Gastrocnemius medialis (tissue), 4 donors: ENCODE results near the gene MAGIX. TPM values are rescaled to one million over a fixed set of nuclear protein-coding genes. Genes with fewer than 3 reads are reported as not detected.

Experiments used
- ATAC-seq, 2 donors: fragments of 150-250 bp; one replicate each; pipeline ENCODE4 v1.9.1; 2016
- DNase-seq, 2 donors: peaks; one replicate each; pipeline ENCODE4 v3.0.0-alpha.2; 2019
- H3K27ac ChIP-seq, 4 donors: fragments of 200-600 bp; sonication (generic); 1 replicate in 1 of 4; 2 replicates in 3 of 4; pipeline ENCODE4 v1.5.1; 2016 to 2018; ENCODE audit warnings: mild to moderate bottlenecking in 2 of 4, moderate library complexity in 1 of 4
- H3K27me3 ChIP-seq, 3 donors: fragments of 200-600 bp; sonication (generic) in 2 of 3; 1 replicate in 1 of 3; 2 replicates in 2 of 3; pipeline versions ENCODE4 v1.5.1 to v1.6.0; 2016 to 2019; ENCODE audit warnings: mild to moderate bottlenecking in 1 of 3, moderate library complexity in 1 of 3
- H3K36me3 ChIP-seq, 2 donors: fragments of 200-600 bp; sonication (generic) in 1 of 2; one replicate each; pipeline ENCODE4 v1.5.1; 2017 to 2018
- H3K4me1 ChIP-seq, 2 donors: fragments of 200-600 bp; sonication (generic) in 1 of 2; one replicate each; pipeline ENCODE4 v1.5.1; 2016 to 2017; ENCODE audit warnings: mild to moderate bottlenecking in 2 of 2
- H3K4me3 ChIP-seq, 4 donors: fragments of 200-600 bp; sonication (generic) in 3 of 4; 1 replicate in 1 of 4; 2 replicates in 3 of 4; pipeline ENCODE4 v1.5.1; 2016 to 2019; ENCODE audit warnings: mild to moderate bottlenecking in 2 of 4
- H3K9me3 ChIP-seq, 3 donors: fragments of 200-600 bp; sonication (generic) in 2 of 3; 1 replicate in 1 of 3; 2 replicates in 2 of 3; pipeline ENCODE4 v1.5.1; 2016 to 2019
- CTCF ChIP-seq, 5 experiments: fragments of 450-650 bp in 3 of 5; fragments of 200-600 bp in 2 of 5; sonication (generic) in 2 of 5; IDR thresholded peaks in 4 of 5; conservative IDR thresholded peaks in 1 of 5; 1 replicate in 4 of 5; 2 replicates in 1 of 5; pipeline ENCODE4 v1.5.1; 2016 to 2019; ENCODE audit warnings: antibody characterized with exemption in 5 of 5, mild to moderate bottlenecking in 3 of 5, moderate library complexity in 3 of 5
- POLR2A ChIP-seq, 2 donors: fragments of 450-650 bp; IDR thresholded peaks; one replicate each; pipeline ENCODE4 v1.6.1; 2017; ENCODE audit warnings: antibody characterized with exemption in 2 of 2, mild to moderate bottlenecking in 2 of 2, moderate library complexity in 2 of 2
- in situ Hi-C, 4 donors: fragments of 200-750 bp; cut with MboI; loops; one replicate each; pipeline versions ENCODE4 v1.15.0 to v1.8.0; 2017; ENCODE audit warnings: low sequenced_read_pairs in 4 of 4
- intact Hi-C: fragments of 100-400 bp; cut with DNase I; formaldehyde crosslinking; loops from one replicate; pipeline ENCODE4 v1.15.1; 2023; ENCODE audit warnings: low total_unique reads
- total RNA-seq, 4 donors: library from RNA; depleted of rRNA; stranded (reverse); fragments of >200 nt; gene quantifications; one replicate each; pipeline versions ENCODE4 v1.1.0 to v1.2.3, GENCODE V29; 2016

Gene MAGIX
- total RNA-seq, 4 donors from 2014 or later, result 2.7 to 7.3 (median 5.3) TPM

- Histone ChIP-seq H3K9me3 (no peaks in the 10 kb centered on the region), H3K36me3 (no peaks in the 10 kb centered on the region), H3K27ac (peak overlapping the region; percentile 80 to 95 (median 90)), H3K4me3 (peak overlapping the region; percentile 59 to 75 (median 66)), H3K4me1 (no peaks in the 10 kb centered on the region), H3K27me3 (no peaks in the 10 kb centered on the region)
- intact Hi-C loops (no loop called here), in situ Hi-C loops (no loop called here)
- ATAC-seq (peak; percentile 92 to 97), DNase-seq (peak; percentile 92 to 96)
- TF ChIP-seq CTCF (IDR thresholded peaks at IDR 0.05 in 4 of 5, conservative IDR thresholded peaks at IDR 0.05 in 1 of 5) (no peak), POLR2A (IDR thresholded peaks at IDR 0.05) (peak; percentile 68 to 87)
Measured at GRCh38 chrX:49190821-49191573, 28.4 kb downstream of the MAGIX start.

DNA sequence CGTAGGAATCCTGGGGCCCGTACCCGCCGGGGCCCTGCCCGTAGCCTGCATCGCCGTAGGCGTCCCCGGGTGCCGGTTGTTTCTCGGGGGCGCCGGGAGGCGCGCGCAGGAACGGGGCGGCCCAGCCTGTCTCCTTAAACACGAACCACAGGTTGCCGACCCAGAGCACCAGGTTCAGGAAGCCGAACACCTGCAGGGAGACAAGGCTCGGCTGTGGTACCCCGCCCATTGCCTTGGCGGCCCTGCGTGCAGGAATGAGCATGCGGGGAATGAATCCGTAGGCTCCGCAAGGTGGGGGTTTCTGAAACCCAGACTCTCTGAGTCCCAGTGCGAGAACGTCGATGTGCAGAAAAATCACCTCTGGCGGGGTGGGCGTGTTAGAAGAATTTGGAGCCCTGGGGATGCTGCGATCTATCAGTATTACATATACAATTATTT lies 29.0 kb downstream of the MAGIX start:
- DNase-seq (no peak), ATAC-seq (peak in 1 of 2 donors; percentile 7)
- H3K4me3 ChIP-seq, result peak overlapping the region; percentile 59 to 75 (median 66)
- H3K9me3 ChIP-seq, result no peaks in the 10 kb centered on the region
- H3K27me3 ChIP-seq, result no peaks in the 10 kb centered on the region
- H3K4me1 ChIP-seq, result no peaks in the 10 kb centered on the region
- H3K27ac ChIP-seq, result peak overlapping the region; percentile 80 to 95 (median 90)
- in situ Hi-C loops, result no loop called here
- intact Hi-C loops, result no loop called here
- no peaks in the 10 kb centered on the region for H3K36me3 ChIP-seq
- TF ChIP-seq POLR2A (IDR thresholded peaks at IDR 0.05) (no peak), CTCF (IDR thresholded peaks at IDR 0.05 in 4 of 5, conservative IDR thresholded peaks at IDR 0.05 in 1 of 5) (no peak)

DNA sequence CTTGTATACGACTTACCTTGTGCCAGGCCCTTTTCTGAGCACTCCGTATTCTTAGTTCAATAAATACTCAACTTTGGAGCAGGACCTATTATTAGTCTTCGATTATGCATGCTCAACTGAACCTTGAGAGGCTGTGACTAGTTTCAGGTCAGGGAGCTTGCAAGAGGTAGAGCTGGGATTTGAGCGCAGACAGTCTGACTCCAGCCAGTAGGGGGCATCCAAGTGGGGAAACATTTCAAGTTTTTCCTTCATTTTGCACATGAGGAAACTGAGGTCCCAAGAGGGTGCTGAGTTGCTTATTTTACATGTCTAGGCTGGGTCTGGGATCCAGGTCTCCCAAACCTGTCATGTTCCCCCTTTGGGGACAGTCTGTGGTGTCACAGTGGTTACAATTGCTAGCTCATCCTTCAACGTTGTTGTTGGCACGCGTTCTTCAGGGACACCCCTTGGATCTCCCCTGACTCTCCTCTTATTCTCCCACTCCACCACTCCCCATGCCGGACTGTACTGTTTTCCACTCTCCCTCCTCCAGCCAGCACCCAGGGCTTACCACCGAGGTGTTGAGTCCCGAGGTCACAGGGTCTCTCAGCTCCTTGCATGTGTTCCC lies 30.3 kb downstream of the MAGIX start:
- no peak overlapping the region for H3K4me3 ChIP-seq
- no peaks in the 10 kb centered on the region for H3K36me3 ChIP-seq
- no peaks in the 10 kb centered on the region for H3K9me3 ChIP-seq
- TF ChIP-seq CTCF (IDR thresholded peaks at IDR 0.05 in 4 of 5, conservative IDR thresholded peaks at IDR 0.05 in 1 of 5), result peak in 4 of 5 experiments; percentile 5 to 54 (median 30)
- TF ChIP-seq POLR2A (IDR thresholded peaks at IDR 0.05), result no peak
- intact Hi-C loops (no loop called here), in situ Hi-C loops (no loop called here)
- no peak overlapping the region for H3K27ac ChIP-seq
- ATAC-seq (no peak), DNase-seq (no peak)
- H3K4me1 ChIP-seq, result no peaks in the 10 kb centered on the region
- no peaks in the 10 kb centered on the region for H3K27me3 ChIP-seq

GRCh38 chrX:49193542-49193964 lies 31.0 kb downstream of the MAGIX start:
- Histone ChIP-seq H3K27ac (no peak overlapping the region), H3K27me3 (no peaks in the 10 kb centered on the region), H3K4me1 (no peaks in the 10 kb centered on the region), H3K9me3 (no peaks in the 10 kb centered on the region), H3K36me3 (no peaks in the 10 kb centered on the region), H3K4me3 (no peak overlapping the region)
- DNase-seq, result no peak
- in situ Hi-C loops, result no loop called here
- no peak for ATAC-seq
- TF ChIP-seq POLR2A (IDR thresholded peaks at IDR 0.05) (no peak), CTCF (IDR thresholded peaks at IDR 0.05 in 4 of 5, conservative IDR thresholded peaks at IDR 0.05 in 1 of 5) (no peak)
- intact Hi-C loops, result no loop called here
